HEK293 (cell line): ENCODE results near the gene SUFU.

Source experiments
- CTCF ChIA-PET: fragments of 350-600 bp; formaldehyde crosslinking; extraction: SDS; loops from one replicate; lab custom pipeline; 2021; ENCODE audit warnings: antibody characterized with exemption; lab: Yijun Ruan, JAX
- POLR2A ChIA-PET: fragments of 300-600 bp; formaldehyde crosslinking; extraction: SDS; loops from one replicate; lab custom pipeline; 2020; ENCODE audit warnings: antibody characterized with exemption, inconsistent platforms; lab: Yijun Ruan, JAX
- H3K27ac ChIP-seq: fragments of 200-500 bp; sonication (Bioruptor generic); 2 replicates; pipeline ENCODE4 v1.5.1; 2014; ENCODE audit warnings: low read depth, low read length, control low read depth, inconsistent platforms; ENCODE audit errors: extremely low read depth
- H3K36me3 ChIP-seq, 2 experiments: fragments of 200-500 bp in 1 of 2; sonication (Bioruptor generic) in 1 of 2; 1 replicate in 1 of 2; 2 replicates in 1 of 2; pipeline ENCODE4 v1.5.1; 2014 to 2017; ENCODE audit warnings: inconsistent platforms in 2 of 2, low read length in 2 of 2; ENCODE audit not compliant: control insufficient read depth in 2 of 2, insufficient read depth in 1 of 2
- H3K4me1 ChIP-seq: fragments of 200-500 bp; sonication (Bioruptor generic); 2 replicates; pipeline ENCODE4 v1.5.1; 2014; ENCODE audit warnings: mild to moderate bottlenecking, low read length, inconsistent platforms; ENCODE audit not compliant: control insufficient read depth, insufficient read depth
- H3K4me3 ChIP-seq: 2 replicates; pipeline ENCODE4 v1.5.1; 2011; ENCODE audit warnings: low read depth, mild to moderate bottlenecking, control low read depth, low read length, moderate library complexity
- H3K9me3 ChIP-seq: fragments of 200-500 bp; sonication (Bioruptor generic); 2 replicates; pipeline ENCODE4 v1.5.1; 2014; ENCODE audit warnings: low read depth, low read length, inconsistent platforms; ENCODE audit not compliant: control insufficient read depth, insufficient read depth
- GLIS2 ChIP-seq: fragments of 450-650 bp; formaldehyde crosslinking; IDR thresholded peaks from 2 replicates; pipeline ENCODE4 v1.5.1; 2016; ENCODE audit warnings: missing biosample characterization, missing genetic modification characterization
- OVOL3 ChIP-seq: fragments of 450-650 bp; formaldehyde crosslinking; IDR thresholded peaks from 2 replicates; pipeline ENCODE4 v1.5.1; 2016; ENCODE audit warnings: missing biosample characterization, missing genetic modification characterization
- SCRT1 ChIP-seq: fragments of 450-650 bp; formaldehyde crosslinking; IDR thresholded peaks from 2 replicates; pipeline ENCODE4 v1.5.1; 2016; ENCODE audit warnings: missing biosample characterization, missing genetic modification characterization, borderline replicate concordance
- SCRT2 ChIP-seq: fragments of 450-650 bp; formaldehyde crosslinking; IDR thresholded peaks from 2 replicates; pipeline ENCODE4 v1.5.1; 2016; ENCODE audit warnings: missing biosample characterization, missing genetic modification characterization
- TRIM28 ChIP-seq: IDR thresholded peaks from 2 replicates; pipeline ENCODE4 v1.6.1; 2011; ENCODE audit warnings: low read length, control low read depth, borderline replicate concordance
- YY2 ChIP-seq: fragments of 450-650 bp; formaldehyde crosslinking; IDR thresholded peaks from 2 replicates; pipeline ENCODE4 v1.5.1; 2016; ENCODE audit warnings: missing biosample characterization, missing genetic modification characterization
- ZBTB8A ChIP-seq: fragments of 450-650 bp; formaldehyde crosslinking; IDR thresholded peaks from 2 replicates; pipeline ENCODE4 v1.5.1; 2016; ENCODE audit warnings: missing biosample characterization, missing genetic modification characterization
- ZIC2 ChIP-seq: fragments of 450-650 bp; formaldehyde crosslinking; IDR thresholded peaks from 2 replicates; pipeline ENCODE4 v1.5.1; 2016; ENCODE audit warnings: missing biosample characterization, missing genetic modification characterization
- ZNF138 ChIP-seq: fragments of 450-650 bp; formaldehyde crosslinking; IDR thresholded peaks from 2 replicates; pipeline ENCODE4 v1.5.1; 2016; ENCODE audit warnings: missing biosample characterization, missing genetic modification characterization, borderline replicate concordance
- ZNF146 ChIP-seq: fragments of 450-650 bp; formaldehyde crosslinking; IDR thresholded peaks from 2 replicates; pipeline ENCODE4 v1.5.1; 2016; ENCODE audit warnings: missing biosample characterization, missing genetic modification characterization
- ZNF433 ChIP-seq: fragments of 450-650 bp; formaldehyde crosslinking; IDR thresholded peaks from 2 replicates; pipeline ENCODE4 v1.5.1; 2016; ENCODE audit warnings: missing biosample characterization, missing genetic modification characterization, low read depth
- ZNF449 ChIP-seq: fragments of 450-650 bp; formaldehyde crosslinking; IDR thresholded peaks from 2 replicates; pipeline ENCODE4 v1.5.1; 2017; ENCODE audit warnings: missing biosample characterization, mild to moderate bottlenecking, missing genetic modification characterization, moderate library complexity
- ZNF580 ChIP-seq: fragments of 450-650 bp; formaldehyde crosslinking; IDR thresholded peaks from 2 replicates; pipeline ENCODE4 v1.5.1; 2016; ENCODE audit warnings: missing biosample characterization, missing genetic modification characterization
- ZNF600 ChIP-seq: fragments of 450-650 bp; formaldehyde crosslinking; IDR thresholded peaks from 2 replicates; pipeline ENCODE4 v1.5.1; 2016; ENCODE audit warnings: missing biosample characterization, missing genetic modification characterization
- ZNF791 ChIP-seq: fragments of 450-650 bp; formaldehyde crosslinking; IDR thresholded peaks from 2 replicates; pipeline ENCODE4 v1.5.1; 2016; ENCODE audit warnings: missing biosample characterization, missing genetic modification characterization
- ZNF830 ChIP-seq: fragments of 450-650 bp; IDR thresholded peaks from 2 replicates; pipeline ENCODE4 v1.5.0; 2018; ENCODE audit warnings: missing biosample characterization, missing genetic modification characterization, low read depth, mild to moderate bottlenecking, moderate library complexity

SUFU gene

GRCh38 chr10:102586858-102587257 lies 83.1 kb downstream of the SUFU start:
- H3K36me3 ChIP-seq = no peaks in the 10 kb centered on the region
- ChIA-PET CTCF (interaction anchor here (1.0 to 1.7 kb wide), 4 partner anchors 9 to 355 kb away, joined by 3 read pairs; no protein-coding TSS in a partner anchor), POLR2A (no interaction called here)
- no peak overlapping the region for H3K4me3 ChIP-seq
- H3K9me3 ChIP-seq = no peaks in the 10 kb centered on the region
- TF ChIP-seq ZNF146 (tag by site-specific recombination) (peak; percentile 94), ZNF433 (no peak), ZNF449 (tag by site-specific recombination) (no peak), ZNF138 (no peak), OVOL3 (tag by site-specific recombination) (no peak), GLIS2 (no peak), ZNF580 (tag by site-specific recombination) (0 out of 2 replicates have a peak, but pooled peaks have one; percentile 22), ZBTB8A (tag by site-specific recombination) (no peak), ZNF791 (tag by site-specific recombination) (no peak), TRIM28 (no peak)
- H3K4me1 ChIP-seq = no peaks in the 10 kb centered on the region
- no peak overlapping the region for H3K27ac ChIP-seq

DNA sequence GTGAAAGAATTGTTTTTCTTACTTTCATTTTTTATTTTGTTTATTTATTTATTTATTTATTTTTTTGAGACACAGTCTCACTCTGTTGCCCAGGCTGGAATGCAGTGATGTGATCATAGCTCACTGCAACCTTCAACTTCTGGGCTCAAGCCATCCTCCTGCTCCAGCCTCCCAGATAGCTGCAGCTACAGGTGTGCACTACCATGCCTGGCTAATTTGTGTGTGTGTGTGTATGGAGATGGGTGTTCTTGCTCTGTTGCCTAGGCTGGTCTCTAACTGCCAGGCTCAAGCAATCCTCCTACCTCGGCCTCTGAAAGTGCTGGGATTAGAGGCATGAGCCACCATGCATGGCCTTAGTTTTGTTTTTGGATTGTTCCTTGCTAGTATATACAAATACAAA lies 85.1 kb downstream of the SUFU start:
- H3K4me1 ChIP-seq = no peaks in the 10 kb centered on the region
- H3K36me3 ChIP-seq = peaks cover 0 to 7% of the 10 kb centered on the region in 2 experiments; a peak in 1 of 3 replicates
- H3K9me3 ChIP-seq = no peaks in the 10 kb centered on the region
- CTCF ChIA-PET = interaction anchor here (0.6 kb wide), 1 partner anchor 242 kb away, joined by 4 read pairs; no protein-coding TSS in a partner anchor
- no peak overlapping the region for H3K27ac ChIP-seq
- H3K4me3 ChIP-seq = no peak overlapping the region
- TF ChIP-seq SCRT1 (peak; percentile 73; the same call in 1 of the 2 replicates), ZNF600 (tag by site-specific recombination) (no peak), SCRT2 (tag by site-specific recombination) (peak; percentile 74)
- POLR2A ChIA-PET = no interaction called here

DNA sequence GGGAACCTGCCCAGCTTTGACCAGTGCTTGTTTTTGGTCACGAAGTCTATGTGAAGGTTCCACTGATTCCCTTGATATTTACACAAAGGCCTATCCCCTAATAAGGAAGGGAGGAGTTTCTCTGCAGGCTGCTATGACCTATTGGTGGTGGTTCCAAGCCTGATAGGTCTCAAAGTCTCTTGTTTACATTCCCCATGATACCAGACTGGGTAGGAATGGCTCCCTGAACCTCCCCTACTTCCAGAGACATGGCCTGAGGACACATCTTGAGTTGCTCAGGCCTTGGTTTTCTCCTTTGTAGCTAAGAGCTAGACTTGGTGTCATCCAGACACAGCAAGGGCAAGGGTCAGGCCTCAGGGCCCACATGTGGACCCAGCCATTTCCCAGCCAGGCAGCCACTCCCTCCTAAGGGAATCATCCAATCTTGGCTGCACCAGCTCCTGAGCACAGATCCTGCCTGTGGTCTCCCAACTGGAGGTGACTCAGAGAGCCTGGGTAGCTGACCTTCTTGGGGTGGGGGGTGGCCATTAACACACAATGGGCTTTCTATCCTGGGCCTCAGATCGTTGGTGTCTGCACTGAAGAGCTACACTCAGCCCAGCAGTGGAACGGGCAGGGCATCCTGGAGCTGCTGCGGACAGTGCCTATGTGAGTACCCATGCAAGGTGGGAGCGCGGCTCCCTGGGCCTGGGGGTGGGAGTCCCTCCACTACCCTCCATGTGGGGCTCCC lies 89.5 kb downstream of the SUFU start:
- H3K9me3 ChIP-seq = no peaks in the 10 kb centered on the region
- CTCF ChIA-PET = interaction anchor here (1.2 kb wide), 1 partner anchor 9 kb away, joined by 6 read pairs; no protein-coding TSS in a partner anchor
- H3K27ac ChIP-seq = no peak overlapping the region
- TF ChIP-seq ZNF138 (no peak), ZIC2 (tag by site-specific recombination) (peak; percentile 47; the same call in 1 of the 2 replicates)
- no peaks in the 10 kb centered on the region for H3K4me1 ChIP-seq
- no peak overlapping the region for H3K4me3 ChIP-seq
- POLR2A ChIA-PET = interaction anchor here (0.5 kb wide), 1 partner anchor 101 kb away, joined by 5 read pairs; no protein-coding TSS in a partner anchor
- peaks cover 3 to 40% of the 10 kb centered on the region in 2 experiments; a peak in 2 of 3 replicates for H3K36me3 ChIP-seq

- POLR2A ChIA-PET = no interaction called here
- Histone ChIP-seq H3K4me1 (no peaks in the 10 kb centered on the region), H3K36me3 (peaks cover 3 to 45% of the 10 kb centered on the region in 2 experiments; a peak in 2 of 3 replicates), H3K9me3 (no peaks in the 10 kb centered on the region), H3K27ac (no peak overlapping the region), H3K4me3 (no peak overlapping the region)
- TF ChIP-seq ZNF830 (tag by site-specific recombination) = no peak
- no peak for TF ChIP-seq YY2 (tag by site-specific recombination)
- CTCF ChIA-PET = no interaction called here
These were observed 90.0 kb downstream of the SUFU start for GRCh38 chr10:102593804-102594079.
